ENCODE data around the gene PHYHD1.

DNA sequence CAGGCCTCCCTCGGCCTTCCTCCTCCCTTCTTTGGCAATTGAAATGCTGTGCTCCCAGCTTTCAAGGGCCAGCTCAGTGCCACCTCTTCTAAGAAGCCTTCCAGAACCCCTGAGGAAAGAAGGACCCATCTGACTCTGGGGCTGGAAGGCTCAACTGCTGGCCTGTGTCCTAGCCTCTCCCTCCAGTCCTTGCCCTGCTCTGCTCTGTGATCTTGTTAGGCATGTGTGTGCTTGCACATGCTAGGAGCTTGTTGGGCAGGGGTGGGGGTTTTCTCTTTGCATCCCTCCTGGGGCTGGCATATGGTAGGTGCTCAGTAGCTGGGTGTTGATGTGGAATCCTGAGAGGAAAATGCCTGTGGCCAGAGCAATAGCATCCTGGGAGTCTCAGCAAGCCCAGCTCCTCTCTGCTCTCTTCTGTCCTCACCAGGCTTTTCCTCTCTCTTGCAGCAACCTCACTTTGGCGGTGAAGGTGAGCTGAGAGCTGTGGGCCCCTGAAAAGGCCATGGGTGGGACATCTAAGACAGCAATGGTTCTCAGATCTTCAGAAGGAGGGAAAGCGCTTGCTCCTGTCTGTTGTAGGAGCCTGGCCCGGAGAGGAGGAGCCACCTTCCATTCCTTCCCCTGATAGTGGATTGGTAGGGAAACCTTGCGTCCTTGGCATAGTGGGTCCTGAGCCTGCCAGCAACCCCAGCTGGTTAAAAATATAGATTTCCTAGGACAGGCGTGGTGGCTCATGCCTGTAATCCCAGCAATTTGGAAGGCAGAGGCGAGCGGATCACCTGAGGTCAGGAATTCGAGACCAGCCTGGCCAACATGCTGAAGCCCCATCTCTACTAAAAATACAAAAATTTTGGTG lies 16.8 kb downstream of the PHYHD1 start:
- TF ChIP-seq, protein P1, sequence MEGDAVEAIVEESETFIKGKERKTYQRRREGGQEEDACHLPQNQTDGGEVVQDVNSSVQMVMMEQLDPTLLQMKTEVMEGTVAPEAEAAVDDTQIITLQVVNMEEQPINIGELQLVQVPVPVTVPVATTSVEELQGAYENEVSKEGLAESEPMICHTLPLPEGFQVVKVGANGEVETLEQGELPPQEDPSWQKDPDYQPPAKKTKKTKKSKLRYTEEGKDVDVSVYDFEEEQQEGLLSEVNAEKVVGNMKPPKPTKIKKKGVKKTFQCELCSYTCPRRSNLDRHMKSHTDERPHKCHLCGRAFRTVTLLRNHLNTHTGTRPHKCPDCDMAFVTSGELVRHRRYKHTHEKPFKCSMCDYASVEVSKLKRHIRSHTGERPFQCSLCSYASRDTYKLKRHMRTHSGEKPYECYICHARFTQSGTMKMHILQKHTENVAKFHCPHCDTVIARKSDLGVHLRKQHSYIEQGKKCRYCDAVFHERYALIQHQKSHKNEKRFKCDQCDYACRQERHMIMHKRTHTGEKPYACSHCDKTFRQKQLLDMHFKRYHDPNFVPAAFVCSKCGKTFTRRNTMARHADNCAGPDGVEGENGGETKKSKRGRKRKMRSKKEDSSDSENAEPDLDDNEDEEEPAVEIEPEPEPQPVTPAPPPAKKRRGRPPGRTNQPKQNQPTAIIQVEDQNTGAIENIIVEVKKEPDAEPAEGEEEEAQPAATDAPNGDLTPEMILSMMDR (IDR thresholded peaks at IDR 0.05), result no peak
- TF ChIP-seq POLR2A (IDR thresholded peaks at IDR 0.05), result no peak
